K562 (cell line): Measurements from ENCODE around the gene DNAH17. TPM values are rescaled to one million over a fixed set of nuclear protein-coding genes. Genes with fewer than 3 reads are reported as not detected.

Experiments used
- ATAC-seq: fragments of 200-7000 bp; cut with Tn5 transposase; 3 replicates; pipeline ENCODE4 v1.9.1; 2020; ENCODE audit warnings: moderate library complexity
- BruUV-seq: library from RNA; stranded (reverse); fragments of 400-500 nt; replicated peaks from 2 replicates; lab custom pipeline; 2021; lab: Mats Ljungman, UMichigan
- CTCF ChIA-PET: fragments of 300-600 bp; formaldehyde crosslinking; extraction: SDS; loops from one replicate; lab custom pipeline; 2021; ENCODE audit warnings: low intra/inter-chr PET ratio; lab: Yijun Ruan, JAX
- POLR2A ChIA-PET: fragments of 300-600, 350-650 bp; sonication (Branson Sonifier 250); formaldehyde crosslinking; extraction: SDS; loops from one replicate; lab custom pipeline; 2021; ENCODE audit warnings: antibody characterized with exemption, inconsistent platforms; lab: Yijun Ruan, JAX
- DNase-seq, 4 experiments: peaks; one replicate each; pipeline versions ENCODE4 v3.0.0 to v3.0.0-alpha.2; 2011 to 2018; ENCODE audit warnings: low spot score in 3 of 4, mixed read lengths in 3 of 4; ENCODE audit errors: extremely low read depth in 1 of 4
- FAIRE-seq: peaks from 2 replicates; lab custom pipeline; 2011; peaks lifted over from hg19 to GRCh38; lab: Jason Lieb, UNC
- H2AFZ ChIP-seq: 2 replicates; pipeline ENCODE4 v1.6.0; 2011; ENCODE audit warnings: low read depth, low read length, control low read depth, inconsistent platforms
- H3K27ac ChIP-seq: fragments of 200-600 bp; 3 replicates; pipeline ENCODE4 v1.8.0; 2011; ENCODE audit warnings: low read depth, mild to moderate bottlenecking, control low read depth, inconsistent platforms, low read length, moderate library complexity, mixed read lengths; ENCODE audit errors: extremely low read depth
- H3K27me3 ChIP-seq, 2 experiments: fragments of 300-600 bp in 1 of 2; 2 replicates in 1 of 2; 3 replicates in 1 of 2; pipeline versions ENCODE4 v1.6.0 to v1.8.0; 2011; ENCODE audit warnings: inconsistent platforms in 2 of 2, low read length in 2 of 2, mild to moderate bottlenecking in 1 of 2, mixed read lengths in 1 of 2, moderate library complexity in 1 of 2; ENCODE audit not compliant: control insufficient read depth in 2 of 2, insufficient read depth in 2 of 2
- H3K36me3 ChIP-seq: fragments of 300-600 bp; 3 replicates; pipeline ENCODE4 v1.8.0; 2011; ENCODE audit warnings: mild to moderate bottlenecking, low read length, inconsistent platforms; ENCODE audit not compliant: control insufficient read depth, insufficient read depth
- H3K4me1 ChIP-seq, 2 experiments: fragments of 200-600 bp in 1 of 2; replicated peaks in 1 of 2; 2 replicates in 1 of 2; 3 replicates in 1 of 2; pipeline versions ENCODE4 v1.5.1 to v1.8.0; 2011; ENCODE audit warnings: inconsistent platforms in 2 of 2, low read length in 2 of 2, mild to moderate bottlenecking in 1 of 2, mixed read lengths in 1 of 2, moderate library complexity in 1 of 2; ENCODE audit not compliant: control insufficient read depth in 2 of 2, insufficient read depth in 2 of 2
- H3K4me2 ChIP-seq: 2 replicates; pipeline ENCODE4 v1.6.1; 2011; ENCODE audit warnings: low read length, control low read depth, inconsistent platforms, mixed read lengths; ENCODE audit not compliant: insufficient read depth
- H3K4me3 ChIP-seq: fragments of 200-600 bp; sonication (generic), shearing (Covaris generic); 2 replicates; pipeline ENCODE4 v1.5.1; 2016; ENCODE audit warnings: control low read depth, inconsistent platforms
- H3K79me2 ChIP-seq: fragments of 200-600 bp; 3 replicates; pipeline ENCODE4 v1.8.0; 2011; ENCODE audit warnings: low read length, inconsistent platforms; ENCODE audit not compliant: control insufficient read depth, insufficient read depth
- H3K9ac ChIP-seq, 2 experiments: 2 replicates each; pipeline versions ENCODE4 v1.6.0 to v1.6.1; 2011; ENCODE audit warnings: low read depth in 2 of 2, low read length in 2 of 2, control low read depth in 1 of 2, inconsistent platforms in 1 of 2, mild to moderate bottlenecking in 1 of 2, mixed read lengths in 1 of 2; ENCODE audit not compliant: insufficient read depth in 1 of 2
- H3K9me1 ChIP-seq: one replicate; pipeline ENCODE4 v1.6.0; 2011; ENCODE audit warnings: inconsistent platforms, mild to moderate bottlenecking, low read length, moderate library complexity; ENCODE audit not compliant: control insufficient read depth, insufficient read depth
- H3K9me3 ChIP-seq: replicated peaks from 2 replicates; pipeline ENCODE4 v1.5.1; 2011; ENCODE audit warnings: low read depth, low read length, inconsistent platforms; ENCODE audit not compliant: control insufficient read depth, insufficient read depth
- H4K20me1 ChIP-seq: replicated peaks from 2 replicates; pipeline ENCODE4 v1.6.1; 2011; ENCODE audit warnings: low read length, inconsistent platforms, mixed read lengths; ENCODE audit not compliant: control insufficient read depth, insufficient read depth
- CTCFL ChIP-seq: IDR thresholded peaks from 2 replicates; pipeline ENCODE4 v1.6.1; 2011; ENCODE audit warnings: borderline replicate concordance, low read depth, mild to moderate bottlenecking, moderate library complexity, low read length; ENCODE audit not compliant: insufficient read depth, poor library complexity, severe bottlenecking
- E2F6 ChIP-seq, 2 experiments: IDR thresholded peaks; 2 replicates each; pipeline ENCODE4 v1.6.1; 2011; ENCODE audit warnings: borderline replicate concordance in 1 of 2, control low read depth in 1 of 2, low read depth in 1 of 2, low read length in 1 of 2, mild to moderate bottlenecking in 1 of 2, mixed read lengths in 1 of 2, moderate library complexity in 1 of 2; ENCODE audit not compliant: insufficient read depth in 1 of 2, insufficient read length in 1 of 2, poor library complexity in 1 of 2, severe bottlenecking in 1 of 2; ENCODE audit errors: extremely low read depth in 1 of 2
- ETV5 ChIP-seq: sonication (generic); formaldehyde crosslinking; IDR thresholded peaks from 2 replicates; pipeline ENCODE4 v1.4.0; 2020; ENCODE audit warnings: low read depth, mild to moderate bottlenecking, missing genetic modification reagents
- FOXK1 ChIP-seq: sonication (generic); formaldehyde crosslinking; IDR thresholded peaks from 2 replicates; pipeline ENCODE4 v1.8.0; 2022; ENCODE audit warnings: missing genetic modification reagents, mild to moderate bottlenecking, borderline replicate concordance
- GABPB1 ChIP-seq: sonication (generic); formaldehyde crosslinking; IDR thresholded peaks from 2 replicates; pipeline ENCODE4 v1.8.0; 2022; ENCODE audit warnings: mild to moderate bottlenecking, missing genetic modification reagents
- GATAD2B ChIP-seq: fragments of 450-650 bp; IDR thresholded peaks from 2 replicates; pipeline ENCODE4 v1.6.1; 2017; ENCODE audit warnings: mild to moderate bottlenecking, borderline replicate concordance
- HMG20B ChIP-seq: fragments of 250-450 bp; sonication (Bioruptor Pico); IDR thresholded peaks from 2 replicates; pipeline ENCODE4 v1.5.0; 2021; ENCODE audit warnings: mild to moderate bottlenecking
- MEIS2 ChIP-seq: fragments of 450-650 bp; IDR thresholded peaks from 2 replicates; pipeline ENCODE4 v1.6.1; 2014; ENCODE audit warnings: mild to moderate bottlenecking; ENCODE audit not compliant: partially characterized antibody
- NBN ChIP-seq: fragments of 450-650 bp; IDR thresholded peaks from 2 replicates; pipeline ENCODE4 v1.6.1; 2016; ENCODE audit warnings: low read depth, mild to moderate bottlenecking
- NCOA1 ChIP-seq: fragments of 450-650 bp; IDR thresholded peaks from 2 replicates; pipeline ENCODE4 v1.6.1; 2016; ENCODE audit warnings: low read depth
- NKRF ChIP-seq: fragments of 450-650 bp; IDR thresholded peaks from 2 replicates; pipeline ENCODE4 v1.6.1; 2016; ENCODE audit warnings: borderline replicate concordance
- PTTG1 ChIP-seq: fragments of 450-650 bp; IDR thresholded peaks from 2 replicates; pipeline ENCODE4 v1.6.1; 2016; ENCODE audit warnings: low read depth, mild to moderate bottlenecking, missing genetic modification characterization, missing compliant biosample characterization
- SNIP1 ChIP-seq: fragments of 450-650 bp; IDR thresholded peaks from 2 replicates; pipeline ENCODE4 v1.7.1; 2017; ENCODE audit warnings: low read depth, mild to moderate bottlenecking
- TBL1XR1 ChIP-seq, 2 experiments: IDR thresholded peaks; 2 replicates each; pipeline ENCODE4 v1.6.1; 2012; ENCODE audit warnings: improper control_type of control experiment in 2 of 2, low read length in 2 of 2, mild to moderate bottlenecking in 1 of 2
- ZBTB17 ChIP-seq: fragments of 450-650 bp; formaldehyde crosslinking; IDR thresholded peaks from 2 replicates; pipeline ENCODE4 v1.4.0; 2020; ENCODE audit warnings: mild to moderate bottlenecking
- ZC3H8 ChIP-seq: fragments of 450-650 bp; IDR thresholded peaks from 2 replicates; pipeline ENCODE4 v1.6.1; 2017
- ZNF212 ChIP-seq: fragments of 450-650 bp; formaldehyde crosslinking; IDR thresholded peaks from 2 replicates; pipeline ENCODE4 v1.4.0; 2020; ENCODE audit warnings: mild to moderate bottlenecking
- ZNF263 ChIP-seq: sonication (generic); formaldehyde crosslinking; IDR thresholded peaks from 2 replicates; pipeline ENCODE4 v1.8.0; 2022; ENCODE audit warnings: mild to moderate bottlenecking, missing genetic modification reagents, borderline replicate concordance
- WGBS: fragments of 100-300 bp; shearing (Covaris generic); methylation state at CpG from one replicate; pipeline ENCODE4 v1.1.6; 2016; ENCODE audit warnings: low coverage, mixed read lengths; ENCODE audit not compliant: insufficient coverage; ENCODE audit errors: missing lambda C conversion rate; 5-methylcytosine and 5-hydroxymethylcytosine counted together
- in situ Hi-C: fragments of 300-500 bp; cut with MboI; formaldehyde crosslinking; loops from 4 replicates; pipeline ENCODE4 v1.15.0; 2018; ENCODE audit warnings: inconsistent platforms, mixed read lengths
- intact Hi-C: fragments of 100-400 bp; cut with micrococcal nuclease; formaldehyde crosslinking; loops from 2 replicates; pipeline ENCODE4 v1.14.2; 2022
- polyA plus RNA-seq, 8 experiments: library from polyadenylated mRNA; depleted of rRNA in 4 of 8; stranded (reverse) in 5 of 8; unstranded in 3 of 8; fragments of >200 nt; fragmentation: Nextera tagmentation in 2 of 8; fragmentation: Illumina TruSeq in 1 of 8; extraction: Ambion mirVana in 2 of 8; extraction: Trizol in 1 of 8; gene quantifications; 2 replicates each; pipeline versions ENCODE4 v1.2.1 to v1.2.3, GENCODE V29; 2011 to 2014; ENCODE audit warnings: inconsistent platforms in 1 of 8, missing spikeins in 1 of 8
- total RNA-seq, 7 experiments: library from RNA; depleted of rRNA in 6 of 7; stranded (reverse); fragments of >200 nt in 6 of 7; fragmentation: Illumina TruSeq in 2 of 7; extraction: Trizol in 2 of 7; gene quantifications; 2 replicates each; pipeline versions ENCODE4 v1.2.1 to v1.2.3, GENCODE V29; 2011 to 2021; ENCODE audit warnings: low replicate concordance in 1 of 7

DNAH17 gene
- total and polyA plus RNA-seq, 9 of the 15 experiments (the other 6 are each of a cell fraction or from before 2014, with no cell fraction given) = under 0.01 to 0.06 (median 0.03) TPM; not detected in 5

- peaks cover 41 to 75% of the 10 kb centered on the region in 2 experiments for H3K27me3 ChIP-seq
- in situ Hi-C loops = no loop called here
- FAIRE-seq = no peak
- no peak overlapping the region for H3K4me2 ChIP-seq
- H3K4me1 ChIP-seq = no peaks in the 10 kb centered on the region; a peak in 1 of 5 replicates
- POLR2A ChIA-PET = no interaction called here
- 0% methylated on average over 6 of the region's 6 CpGs for WGBS
- no peaks in the 10 kb centered on the region for H3K9me3 ChIP-seq
- no peaks in the 10 kb centered on the region for H3K36me3 ChIP-seq
- intact Hi-C loops = no loop called here
- no peak overlapping the region for H3K4me3 ChIP-seq
- BruUV-seq = no TSS peak
- H3K9me1 ChIP-seq = no peaks in the 10 kb centered on the region
- H4K20me1 ChIP-seq = peaks cover 2% of the 10 kb centered on the region
- H3K9ac ChIP-seq = no peak overlapping the region; a peak in 1 of 4 replicates
- CTCF ChIA-PET = no interaction called here
- no peak overlapping the region for H2AFZ ChIP-seq
- no peaks in the 10 kb centered on the region for H3K79me2 ChIP-seq
- H3K27ac ChIP-seq = no peak overlapping the region
- ATAC-seq = no peak
- DNase-seq = no peak
- no peak for TF ChIP-seq ZNF263 (CRISPR knock-in tag)
- no peak for TF ChIP-seq NBN
- TF ChIP-seq SNIP1 = no peak
- TF ChIP-seq TBL1XR1 (IDR thresholded peaks at IDR 0.05; ENCODE audit: low read length in 2 of 2) = no peak
- no peak for TF ChIP-seq MEIS2
- no peak for TF ChIP-seq ETV5 (CRISPR knock-in tag)
- no peak for TF ChIP-seq GATAD2B
- no peak for TF ChIP-seq NCOA1
- TF ChIP-seq GABPB1 = no peak
- TF ChIP-seq E2F6 (IDR thresholded peaks at IDR 0.05; ENCODE audit: borderline replicate concordance in 1 of 2, extremely low read depth in 1 of 2, insufficient read depth in 1 of 2, insufficient read length in 1 of 2, low read depth in 1 of 2, low read length in 1 of 2, poor library complexity in 1 of 2, severe bottlenecking in 1 of 2) = no peak
- TF ChIP-seq ZNF212 (CRISPR knock-in tag) = no peak
- no peak for TF ChIP-seq HMG20B (CRISPR knock-in tag)
- no peak for TF ChIP-seq NKRF
- no peak for TF ChIP-seq PTTG1 (tag)
- no peak for TF ChIP-seq ZC3H8
- TF ChIP-seq FOXK1 (CRISPR knock-in tag) = no peak
- no peak for TF ChIP-seq ZBTB17 (CRISPR knock-in tag)
- no peak for TF ChIP-seq CTCFL
Measured at GRCh38 chr17:78534492-78535272, 42.5 kb downstream of the DNAH17 start.
